Activated CD4-positive, alpha-beta T cell treated with anti-CD3 and anti-CD28 coated beads, Interleukin-2, amount 50 U/mL, for 24 hours (primary cell): Measurements from ENCODE around the gene PLCH1.

ENCODE experiments used
- DNase-seq, 2 donors: peaks; one replicate each; pipeline ENCODE4 v3.0.0-alpha.2; 2020; ENCODE audit warnings: low read depth in 1 of 2, low spot score in 1 of 2

PLCH1 gene

DNA sequence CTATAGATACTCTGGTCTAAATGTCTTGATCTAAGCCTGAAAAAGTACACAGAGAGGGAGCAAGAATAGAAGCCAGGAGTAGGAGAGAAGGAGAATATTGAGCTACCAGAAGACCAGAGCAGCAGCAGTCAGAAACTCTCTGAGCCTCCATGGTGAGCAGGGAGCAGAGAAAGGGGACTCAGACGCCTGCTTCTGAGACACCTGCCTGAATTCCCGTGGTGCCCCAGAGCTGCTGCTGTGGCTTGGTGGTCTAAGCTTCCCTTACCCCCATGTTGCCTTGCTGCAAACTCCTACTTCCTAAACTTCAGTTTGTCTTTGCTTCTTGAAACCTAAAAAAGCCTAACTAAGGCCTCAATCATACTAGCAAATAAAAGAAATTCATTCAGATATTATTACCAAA lies 356.5 kb downstream of the PLCH1 start:
- DNase-seq, result no peak

DNA sequence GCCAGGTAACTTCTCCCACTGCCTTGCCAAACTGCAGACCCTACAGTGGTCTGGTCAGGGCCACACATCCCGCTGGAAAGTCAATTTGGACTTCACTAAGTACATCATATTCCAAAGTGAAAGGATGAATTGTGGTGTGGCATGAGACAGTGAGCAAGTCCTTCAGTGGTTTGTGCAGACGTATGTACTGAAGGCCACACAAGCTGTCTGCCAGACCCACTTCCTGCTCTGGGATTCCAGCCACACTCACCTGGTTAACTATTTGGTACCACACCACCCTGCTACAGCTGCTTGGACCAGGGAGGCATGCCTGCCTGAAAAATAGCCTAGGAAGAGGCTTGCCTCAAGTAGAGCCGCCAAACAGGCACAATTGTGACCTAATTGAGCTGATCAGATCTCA lies 357.3 kb downstream of the PLCH1 start:
- DNase-seq, result no peak

DNA sequence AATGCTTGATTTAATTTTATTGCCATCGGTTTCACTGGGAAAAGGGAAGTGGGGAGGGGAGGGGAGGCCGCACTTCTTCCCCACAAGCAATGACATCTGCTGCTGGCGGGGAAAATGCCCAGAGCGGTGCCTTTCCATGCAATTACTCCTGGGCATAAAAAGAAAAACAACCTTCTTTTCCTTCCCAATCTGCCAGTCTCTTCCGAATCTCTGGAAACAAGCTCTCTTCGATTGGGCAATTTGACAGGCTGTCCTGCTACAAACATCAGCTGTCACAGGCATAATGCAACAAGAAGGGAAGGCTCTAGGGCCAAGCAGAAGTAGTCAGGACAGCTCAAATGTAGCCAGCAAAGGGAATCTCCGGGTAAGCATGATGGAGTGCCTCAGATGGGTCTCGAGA lies 358.0 kb downstream of the PLCH1 start:
- DNase-seq, result no peak

DNA sequence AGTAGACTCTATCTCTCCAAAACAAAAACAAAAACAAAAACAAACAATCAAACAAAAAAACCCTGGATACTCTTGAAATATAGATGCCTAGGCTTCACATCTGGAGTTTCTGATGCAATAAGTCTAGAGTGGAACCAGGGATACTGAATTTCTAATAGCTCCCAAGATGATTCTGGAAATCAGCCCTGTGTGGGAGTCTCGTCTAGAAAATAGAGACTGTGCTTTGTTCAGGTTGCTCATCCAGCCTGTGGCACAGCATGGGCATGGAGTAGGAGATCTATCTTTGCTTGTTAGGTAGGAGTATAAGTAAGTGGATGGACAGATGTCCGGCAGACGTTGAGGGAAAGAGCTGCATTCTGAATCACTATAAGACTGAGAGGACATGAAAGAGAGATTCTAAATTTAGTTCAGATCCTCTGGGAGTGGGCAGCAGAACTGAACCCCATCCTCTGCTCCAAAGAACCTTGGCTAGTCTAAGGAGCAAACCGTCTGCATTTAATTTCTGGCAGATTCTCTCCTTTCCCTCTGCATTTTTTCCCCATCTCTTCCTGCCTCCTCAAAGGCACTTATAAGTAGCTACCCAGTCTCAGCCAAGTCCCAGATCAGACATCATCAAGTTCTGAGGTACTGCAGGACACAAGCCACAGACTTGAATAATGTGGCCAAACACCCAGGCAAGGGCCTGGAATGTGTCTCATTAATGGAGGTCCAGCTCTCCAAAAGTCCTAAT lies 358.8 kb downstream of the PLCH1 start:
- no peak for DNase-seq

DNA sequence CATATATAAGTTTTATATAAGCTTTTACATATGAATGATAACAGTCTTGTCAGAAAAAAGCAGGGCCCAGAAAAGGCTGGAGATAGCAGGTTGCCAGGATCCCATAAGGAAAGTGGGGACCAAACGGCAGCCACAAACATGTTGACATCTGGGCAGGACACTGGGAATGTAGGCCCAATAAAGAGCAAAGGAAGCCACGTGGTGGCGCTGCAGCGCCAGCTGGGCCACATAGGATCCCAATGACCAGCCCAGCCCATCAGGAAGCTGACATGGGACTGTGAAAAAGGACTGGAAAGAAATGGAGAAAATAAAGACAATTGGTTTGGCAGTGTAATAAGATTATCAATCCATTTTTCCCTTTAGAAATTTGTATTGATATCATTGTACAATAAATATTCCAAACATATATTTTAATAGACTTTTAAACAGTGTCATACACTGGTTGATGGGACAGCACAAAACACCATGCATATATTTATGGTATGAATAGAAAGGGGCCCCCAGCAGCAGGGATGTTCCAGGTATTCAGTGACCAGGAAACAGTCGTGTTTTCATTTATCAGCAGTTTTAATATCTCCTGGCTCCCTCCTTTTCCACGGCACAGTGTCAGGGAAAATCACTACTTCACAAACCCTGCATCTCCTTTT lies 362.4 kb downstream of the PLCH1 start:
- no peak for DNase-seq

DNA sequence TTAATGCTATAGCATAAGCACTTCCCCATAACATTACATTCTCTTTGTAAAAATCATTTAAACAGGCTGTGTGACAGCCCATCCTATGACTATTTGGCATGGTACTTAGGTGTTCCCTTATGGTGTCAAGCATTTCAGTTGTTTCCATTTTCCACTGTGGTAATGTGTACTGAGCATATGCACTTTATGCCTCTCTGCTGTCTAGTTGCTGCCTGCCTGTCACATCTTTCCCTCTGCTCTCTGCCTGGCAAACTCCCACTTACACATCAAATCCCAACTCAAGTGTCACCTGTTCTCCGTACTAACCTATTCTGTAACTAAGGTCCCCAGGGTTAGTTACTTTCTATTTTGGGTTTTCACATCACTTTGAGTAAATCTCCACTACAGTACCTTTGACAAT lies 367.0 kb downstream of the PLCH1 start:
- DNase-seq, result no peak

DNA sequence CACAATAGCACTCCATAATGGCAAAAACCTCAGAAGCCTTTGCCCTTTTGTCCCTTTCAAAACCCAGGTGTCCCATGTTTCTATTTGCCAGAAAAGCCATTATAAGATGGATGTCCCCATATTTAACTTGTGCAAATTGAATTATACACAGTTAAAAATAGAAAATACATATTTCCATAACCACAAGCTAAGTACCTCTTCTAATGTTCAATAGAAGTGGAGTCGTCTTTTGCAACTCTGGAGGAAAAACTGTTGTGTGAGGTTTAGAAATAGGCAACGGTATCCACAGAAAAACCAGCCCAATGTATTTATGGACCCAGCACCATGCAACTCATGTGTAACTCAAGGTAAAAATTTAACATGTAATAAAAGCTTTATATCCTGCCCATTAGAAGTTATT lies 367.8 kb downstream of the PLCH1 start:
- no peak for DNase-seq

DNA sequence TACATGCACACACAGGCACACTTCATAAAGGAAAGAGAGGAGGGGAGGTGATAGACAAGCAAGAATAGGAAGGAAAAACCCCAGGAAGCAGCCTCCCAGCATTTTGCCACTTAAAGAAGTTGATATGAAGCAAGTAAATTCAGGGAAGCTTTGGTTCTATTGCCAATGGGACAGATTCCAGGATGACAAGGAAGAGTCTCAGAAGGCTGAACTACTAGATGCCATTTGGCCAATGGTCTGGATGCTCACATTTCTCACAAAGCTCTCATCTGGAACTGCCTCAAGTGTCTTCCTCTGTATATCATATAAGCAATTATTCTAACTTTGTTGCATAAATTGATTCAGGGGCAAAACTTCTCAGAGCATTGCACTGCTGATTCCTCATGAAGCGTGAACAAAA lies 372.6 kb downstream of the PLCH1 start:
- no peak for DNase-seq

DNA sequence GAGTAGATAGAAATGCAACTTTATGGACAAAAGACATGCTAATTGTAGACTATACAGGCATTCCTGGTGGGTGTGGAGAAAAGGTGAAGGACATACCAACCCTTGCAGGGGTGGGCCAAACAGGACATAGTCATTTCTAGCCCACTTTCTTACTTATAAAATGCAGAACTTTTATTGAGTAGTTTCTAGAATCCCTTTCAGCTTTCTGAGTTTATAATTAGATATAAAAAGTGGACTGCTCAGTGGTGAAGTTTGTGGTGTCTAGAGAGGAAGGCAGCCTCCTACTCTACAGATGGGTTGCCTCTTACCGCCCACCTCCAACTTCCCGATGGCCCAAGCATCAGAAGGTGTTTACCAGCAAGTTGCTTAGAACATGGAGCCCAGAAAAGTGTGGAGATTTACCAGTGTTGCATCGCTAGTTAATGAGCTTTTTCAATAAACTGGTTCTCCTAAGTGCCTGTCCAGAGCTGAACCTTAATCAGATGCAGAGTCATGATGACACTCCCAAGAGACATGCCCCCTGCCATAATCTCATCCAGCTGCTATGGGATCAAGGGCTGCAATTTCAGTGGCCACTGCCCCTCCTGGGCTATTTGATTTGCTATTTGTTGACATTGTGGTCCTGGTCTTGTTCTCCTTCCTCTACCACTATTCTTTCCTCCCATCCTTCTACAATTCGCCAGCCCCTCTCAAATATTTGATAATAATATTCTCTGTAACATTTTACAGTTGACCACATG lies 373.9 kb downstream of the PLCH1 start:
- no peak for DNase-seq

DNA sequence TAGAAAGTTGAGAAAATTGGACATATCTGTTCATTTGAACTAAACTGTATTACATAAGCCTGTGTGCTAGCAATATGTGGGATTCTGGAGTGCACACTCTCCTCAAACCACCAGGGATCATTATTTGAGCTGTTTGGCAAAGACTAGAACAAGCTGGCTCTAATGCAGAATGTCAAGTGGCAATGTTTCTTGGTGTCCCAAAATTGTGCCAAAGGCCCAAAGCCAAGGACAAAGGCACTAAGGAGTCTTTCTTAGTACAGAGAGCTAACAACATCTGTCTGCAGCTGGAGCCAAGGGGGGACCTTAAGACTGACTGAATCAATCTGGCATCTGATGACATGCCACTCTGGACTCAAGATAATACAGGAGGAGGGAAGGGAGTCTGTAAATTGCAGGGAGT lies 374.7 kb downstream of the PLCH1 start:
- DNase-seq, result no peak

DNA sequence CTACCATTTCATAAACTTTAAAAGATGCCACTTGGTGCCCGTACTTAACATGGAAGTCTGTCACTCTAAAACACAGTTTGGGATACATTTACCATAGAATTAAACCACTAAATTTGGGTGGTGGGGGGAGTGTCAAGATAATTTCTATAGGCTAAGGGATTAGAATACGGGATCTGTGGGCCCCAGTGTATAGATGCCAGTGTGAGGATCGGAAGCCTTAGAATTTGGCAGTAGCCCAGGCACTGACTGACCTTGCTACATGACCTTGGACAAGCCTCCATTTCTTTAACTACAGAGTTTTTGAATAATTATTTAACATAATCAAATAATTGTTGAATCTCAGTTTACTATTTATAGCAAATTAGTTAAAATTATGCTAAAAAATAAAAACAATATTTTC lies 375.1 kb downstream of the PLCH1 start:
- DNase-seq, result no peak

DNA sequence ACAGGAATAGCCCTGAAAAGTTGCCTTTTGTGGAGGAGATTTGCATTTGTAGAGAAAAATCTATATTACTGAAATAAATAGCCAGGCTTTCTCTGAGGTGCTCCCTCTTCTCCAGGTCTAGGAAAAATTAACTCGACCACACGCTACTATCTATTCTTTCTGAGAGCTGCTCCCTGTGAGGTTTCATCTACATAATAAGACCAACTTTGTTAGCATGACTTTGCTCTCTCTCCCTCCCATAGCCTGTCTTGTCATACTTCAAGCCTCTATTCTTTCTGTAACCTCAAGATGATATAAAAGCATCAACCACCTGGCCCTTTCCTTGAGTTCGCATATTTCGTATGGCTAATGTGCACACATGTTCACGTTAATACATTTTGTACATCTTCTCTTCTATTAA lies 375.6 kb downstream of the PLCH1 start:
- DNase-seq, result no peak

DNA sequence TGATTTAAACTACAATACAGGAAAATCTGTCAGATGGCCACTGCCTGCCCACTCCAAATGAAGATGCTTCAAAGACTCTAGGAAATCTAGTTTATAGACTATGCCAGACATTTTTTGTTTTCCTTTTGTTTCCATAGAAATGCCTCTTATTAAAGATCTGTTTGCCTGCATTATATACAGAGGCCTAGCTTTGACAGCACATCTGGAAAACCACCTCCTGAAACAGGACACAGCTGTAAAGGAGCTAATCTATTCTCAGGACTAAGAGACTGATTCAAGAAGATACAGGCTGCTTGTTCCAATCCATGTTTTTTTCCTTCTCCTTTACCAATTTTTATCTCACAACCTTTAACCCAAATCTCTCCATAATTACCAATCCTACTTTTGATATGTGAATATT lies 376.1 kb downstream of the PLCH1 start:
- no peak for DNase-seq

DNA sequence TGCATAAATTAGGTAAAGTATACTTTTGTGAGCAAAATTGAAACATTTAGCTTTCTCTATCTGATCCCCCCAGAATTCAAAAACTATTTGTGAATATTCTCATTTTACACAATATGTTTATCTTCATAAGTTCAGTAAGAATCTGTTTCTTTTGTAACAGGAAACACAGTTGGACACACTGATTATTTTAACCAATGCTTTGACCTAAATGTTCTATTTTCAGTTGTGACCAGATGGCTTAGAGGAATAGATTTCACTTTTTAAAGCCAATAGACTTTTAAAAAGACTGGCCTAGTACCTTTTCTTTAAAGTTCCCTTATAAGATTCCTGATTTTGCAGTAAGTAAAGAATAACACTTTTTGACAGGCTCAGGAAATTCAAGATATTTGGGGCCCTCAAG lies 377.4 kb downstream of the PLCH1 start:
- DNase-seq, result no peak

DNA sequence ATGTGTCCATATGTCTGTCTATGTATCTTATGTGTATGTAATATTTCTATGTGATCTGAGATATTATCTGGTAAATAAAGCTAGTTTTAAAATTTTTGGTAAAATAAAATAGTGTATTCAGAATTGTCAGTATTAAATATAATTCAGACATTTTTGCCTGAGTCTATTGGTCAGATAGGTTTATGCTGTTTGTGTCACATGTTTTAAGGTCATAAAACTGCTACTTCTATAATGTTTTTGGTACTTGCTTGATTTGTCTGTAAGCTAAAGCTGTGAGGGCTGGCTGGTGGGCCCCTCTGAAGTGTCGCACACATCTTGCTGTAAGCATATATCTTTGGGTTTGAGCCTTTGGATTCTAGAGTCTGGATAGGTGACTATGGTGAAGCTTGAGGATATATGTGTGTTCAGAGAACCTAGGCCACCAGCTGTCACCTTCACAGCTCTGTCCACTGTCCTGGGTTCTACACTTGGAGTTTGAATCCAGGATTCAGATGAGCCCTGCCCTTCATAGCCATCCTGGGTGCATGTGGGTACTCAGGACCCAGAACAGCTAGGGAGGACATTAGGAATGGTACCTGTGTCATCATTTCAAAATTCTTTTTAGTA lies 379.6 kb downstream of the PLCH1 start:
- DNase-seq, result no peak

DNA sequence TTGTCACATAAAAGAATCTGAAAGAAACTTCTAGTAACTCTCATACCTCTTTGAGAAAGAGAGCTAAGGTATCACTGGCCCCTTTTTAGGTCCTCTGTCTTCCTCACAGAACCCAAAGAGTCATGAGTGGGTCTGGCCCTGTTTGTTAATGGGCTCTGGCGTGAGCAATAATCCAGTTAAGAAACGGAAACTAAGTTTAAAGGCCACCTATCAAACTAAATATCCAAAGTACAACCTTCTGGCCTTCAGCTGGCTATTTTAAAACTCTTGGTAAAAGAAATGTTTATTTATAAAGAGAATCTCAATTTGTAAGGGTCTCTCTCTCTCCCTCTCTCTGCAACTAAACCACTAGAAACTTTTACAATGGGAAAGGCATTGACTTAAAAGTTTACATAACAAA lies 380.4 kb downstream of the PLCH1 start:
- no peak for DNase-seq

DNA sequence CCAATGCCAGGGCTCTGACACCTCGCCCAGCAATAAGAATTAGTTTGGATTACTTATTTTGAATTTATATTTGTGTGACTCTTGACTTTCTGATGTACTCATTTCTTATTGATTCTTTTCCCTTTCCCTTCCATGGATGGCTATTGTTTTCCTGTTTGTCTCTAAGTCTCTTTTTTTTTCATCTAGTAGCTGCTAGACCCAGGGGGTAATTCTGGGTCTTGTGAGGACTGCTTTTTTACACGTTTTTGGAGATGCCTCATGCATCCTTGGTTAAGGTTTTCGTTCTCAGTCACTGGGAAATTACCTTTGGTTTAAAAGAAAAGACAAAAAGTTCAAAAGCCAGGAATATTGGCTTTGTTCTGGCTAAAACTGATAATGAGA lies 381.2 kb downstream of the PLCH1 start:
- no peak for DNase-seq

DNA sequence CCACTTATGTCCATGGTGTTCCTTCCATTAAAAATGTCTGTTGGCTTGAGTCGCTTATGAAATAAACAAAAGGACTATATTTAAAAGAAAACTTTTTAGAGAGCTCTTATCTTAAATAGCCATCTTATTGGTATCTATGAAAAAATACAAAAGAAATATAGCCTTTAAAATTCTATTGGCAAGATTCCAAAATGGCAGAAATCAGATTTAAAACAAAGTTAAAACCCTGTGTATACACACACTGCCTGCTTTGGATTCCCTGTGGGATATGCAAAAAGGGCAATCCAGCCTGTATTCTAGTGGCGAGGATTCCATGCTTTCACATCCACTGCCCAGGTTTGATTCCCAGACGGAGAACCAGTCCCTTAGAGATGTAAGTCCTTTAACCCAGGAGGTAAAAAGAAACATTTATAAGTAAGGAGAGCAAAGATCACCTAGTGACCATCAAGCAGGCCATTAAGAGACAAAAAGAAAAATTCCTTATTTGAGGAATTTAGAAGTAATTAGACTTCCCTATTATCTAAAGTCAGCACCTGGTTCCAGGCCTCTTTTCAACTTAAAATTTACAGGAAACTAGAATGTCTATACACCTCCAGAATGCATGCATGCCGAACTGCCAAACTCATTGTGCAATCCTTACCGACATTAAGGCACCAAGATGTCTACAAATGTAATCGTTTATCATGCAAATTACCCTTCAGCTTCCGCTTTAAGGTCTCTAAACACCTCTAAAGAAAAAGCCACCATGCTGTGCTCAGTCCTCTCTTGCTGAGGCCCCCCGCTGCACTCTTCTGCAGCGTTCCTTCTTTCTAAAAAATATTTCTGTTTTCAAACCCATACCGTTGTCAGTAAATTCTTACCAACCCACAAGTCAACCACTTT lies 381.8 kb downstream of the PLCH1 start:
- no peak for DNase-seq

DNA sequence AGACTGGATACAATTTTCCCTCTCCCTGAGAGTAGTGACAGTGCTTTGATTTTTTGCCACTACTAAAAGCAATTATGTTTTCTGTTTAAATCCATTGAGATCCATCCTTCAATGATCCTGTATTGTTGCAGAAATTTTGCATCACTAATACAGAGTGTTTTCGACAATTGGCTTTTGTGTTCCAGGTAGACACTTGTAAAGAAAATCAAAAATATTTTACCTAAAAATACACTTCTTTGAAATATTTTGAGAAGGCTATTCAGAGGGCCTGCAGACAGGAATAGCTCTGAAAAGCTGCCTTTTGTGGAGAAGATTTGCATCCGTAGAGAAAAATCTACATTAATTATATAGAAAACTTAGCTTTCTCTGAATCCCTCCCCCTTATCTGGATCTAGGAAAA lies 384.6 kb downstream of the PLCH1 start:
- DNase-seq, result no peak

DNA sequence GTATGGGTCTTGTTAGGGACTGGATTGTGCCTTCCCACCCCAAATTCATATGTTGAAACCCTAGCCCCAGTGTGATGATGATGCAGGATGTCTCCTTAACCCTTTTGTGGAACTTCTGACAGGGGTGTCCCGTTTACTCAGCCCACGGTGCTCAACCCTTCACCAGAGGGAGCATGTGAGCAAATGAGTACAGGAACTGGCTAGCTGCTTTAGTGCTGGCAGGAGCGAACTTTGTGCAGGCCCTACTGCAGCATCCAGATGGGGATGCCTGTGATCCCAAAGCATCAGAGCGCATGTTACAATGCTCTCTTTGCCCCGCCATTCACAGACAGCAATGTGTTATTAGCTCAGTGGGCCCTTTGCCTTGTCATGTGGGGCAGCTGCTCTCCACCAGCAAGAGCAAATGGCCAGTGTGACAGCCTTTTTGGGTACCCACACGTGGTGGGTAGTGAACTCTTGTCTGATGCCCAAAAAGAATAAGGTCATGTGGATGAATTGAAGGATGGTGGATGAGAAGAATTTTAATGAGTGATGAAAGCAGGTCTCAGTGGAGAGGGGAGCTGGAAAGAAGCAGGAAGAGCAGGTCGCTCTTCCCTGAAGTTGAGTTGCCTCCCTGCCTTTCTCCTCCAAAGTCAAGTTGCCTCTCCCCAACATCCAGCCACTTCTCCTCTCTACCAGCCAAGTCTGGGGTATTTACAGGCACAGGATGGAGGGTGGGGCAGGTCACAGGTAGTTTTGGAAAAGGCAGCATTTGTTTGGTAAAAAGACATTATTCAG lies 388.1 kb downstream of the PLCH1 start:
- no peak for DNase-seq
